COR-L47 (cell line): ENCODE results near the gene RBM7.

Source experiments
- DNase-seq: peaks from one replicate; lab custom pipeline; 2025; lab: John Stamatoyannopoulos, UW

The RBM7 gene

GRCh38 chr11:114400216-114400914 lies at the start of gene RBM7, which contains the start of gene C11orf71:
RBM7 (plus strand) TSS chr11:114400666; CDS start chr11:114400672, 6 bp downstream.
C11orf71 (minus strand) TSS chr11:114400511; CDS start chr11:114400331, 180 bp downstream.
- peak; percentile 97 for DNase-seq

- no peak for DNase-seq
Measured at GRCh38 chr11:114353443-114353842, 47.0 kb upstream of the RBM7 start.

GRCh38 chr11:114354076-114354475 lies 46.4 kb upstream of the RBM7 start:
- DNase-seq, result no peak

GRCh38 chr11:114358716-114359115 lies 41.8 kb upstream of the RBM7 start:
- no peak for DNase-seq

- no peak for DNase-seq
Measured at GRCh38 chr11:114359342-114359741, 41.1 kb upstream of the RBM7 start.

GRCh38 chr11:114362326-114362725 lies 38.1 kb upstream of the RBM7 start:
- DNase-seq, result no peak

GRCh38 chr11:114362958-114363357 lies 37.5 kb upstream of the RBM7 start:
- DNase-seq, result no peak

- DNase-seq, result no peak
Measured at GRCh38 chr11:114366331-114367243, 33.9 kb upstream of the RBM7 start.

GRCh38 chr11:114367244-114367957 lies 33.1 kb upstream of the RBM7 start:
- DNase-seq, result no peak

- peak; percentile 8 for DNase-seq
Measured at GRCh38 chr11:114368918-114369680, 31.4 kb upstream of the RBM7 start.

GRCh38 chr11:114375052-114375451 lies 25.4 kb upstream of the RBM7 start:
- no peak for DNase-seq

GRCh38 chr11:114377612-114378267 lies 22.7 kb upstream of the RBM7 start:
- no peak for DNase-seq

- DNase-seq, result no peak
Measured at GRCh38 chr11:114379394-114380069, 20.9 kb upstream of the RBM7 start.

- no peak for DNase-seq
Measured at GRCh38 chr11:114382509-114382908, 18.0 kb upstream of the RBM7 start.

- DNase-seq, result no peak
Measured at GRCh38 chr11:114384487-114384886, 16.0 kb upstream of the RBM7 start.

GRCh38 chr11:114386131-114386530 lies 14.3 kb upstream of the RBM7 start:
- no peak for DNase-seq

- no peak for DNase-seq
Measured at GRCh38 chr11:114386545-114386944, 13.9 kb upstream of the RBM7 start.

- DNase-seq, result no peak
Measured at GRCh38 chr11:114392735-114393667, 7.5 kb upstream of the RBM7 start.

- no peak for DNase-seq
Measured at GRCh38 chr11:114395736-114396135, 4.7 kb upstream of the RBM7 start.
